Upper lobe of left lung (tissue), 4 donors: ENCODE results near the gene MBP.

Experiments
- CTCF ChIP-seq, 6 experiments: fragments of 450-650 bp in 4 of 6; fragments of 200-600 bp in 2 of 6; sonication (generic) in 2 of 6; IDR thresholded peaks; one replicate each; pipeline ENCODE4 v1.5.1; 2016 to 2019; ENCODE audit warnings: antibody characterized with exemption in 6 of 6
- POLR2AphosphoS5 ChIP-seq, 2 donors: sonication (generic); formaldehyde crosslinking; IDR thresholded peaks; one replicate each; pipeline ENCODE4 v1.5.1; 2017; ENCODE audit warnings: antibody characterized with exemption in 2 of 2

- no peak for TF ChIP-seq CTCF (IDR thresholded peaks at IDR 0.05)
- TF ChIP-seq POLR2AphosphoS5 (IDR thresholded peaks at IDR 0.05), result no peak
Observed at GRCh38 chr18:76953156-76953555, 179.4 kb downstream of the MBP start.
